Aorta (tissue), 5 donors: Measurements from ENCODE around the gene CHPF. TPM values are rescaled to one million over a fixed set of nuclear protein-coding genes. Genes with fewer than 3 reads are reported as not detected.

Source experiments
- ATAC-seq: fragments of 200-7000 bp; cut with Tn5 transposase; one replicate; pipeline ENCODE4 v1.9.1; 2022; ENCODE audit warnings: moderate library complexity; ENCODE audit not compliant: low FRiP score
- DNase-seq, 2 donors: peaks; one replicate each; pipeline ENCODE4 v3.0.0-alpha.2; 2020
- H3K27ac ChIP-seq, 2 donors: one replicate each; pipeline ENCODE4 v1.5.1; 2013; ENCODE audit warnings: low read length in 2 of 2, mild to moderate bottlenecking in 2 of 2, moderate library complexity in 2 of 2, control low read depth in 1 of 2, inconsistent platforms in 1 of 2, low read depth in 1 of 2
- H3K27me3 ChIP-seq, 2 donors: one replicate each; pipeline ENCODE4 v1.6.1; 2013; ENCODE audit warnings: control low read depth in 1 of 2, low read length in 1 of 2, mild to moderate bottlenecking in 1 of 2, moderate library complexity in 1 of 2; ENCODE audit not compliant: insufficient read depth in 2 of 2, control insufficient read depth in 1 of 2
- H3K36me3 ChIP-seq, 2 donors: one replicate each; pipeline ENCODE4 v1.6.1; 2013; ENCODE audit warnings: control low read depth in 1 of 2, low read length in 1 of 2, mild to moderate bottlenecking in 1 of 2; ENCODE audit not compliant: insufficient read depth in 2 of 2, control insufficient read depth in 1 of 2
- H3K4me1 ChIP-seq, 2 donors: one replicate each; pipeline ENCODE4 v1.6.1; 2013; ENCODE audit warnings: low read length in 2 of 2, control low read depth in 1 of 2, mild to moderate bottlenecking in 1 of 2, moderate library complexity in 1 of 2; ENCODE audit not compliant: insufficient read depth in 2 of 2, control insufficient read depth in 1 of 2
- H3K4me3 ChIP-seq, 2 donors: one replicate each; pipeline ENCODE4 v1.5.1; 2013; ENCODE audit warnings: low read length in 2 of 2, control low read depth in 1 of 2, mild to moderate bottlenecking in 1 of 2
- H3K9me3 ChIP-seq: one replicate; pipeline ENCODE4 v1.6.1; 2013; ENCODE audit warnings: mild to moderate bottlenecking, low read length; ENCODE audit not compliant: control insufficient read depth
- WGBS, 2 donors: extraction: QIAGEN DNeasy Blood & Tissue Kit; methylation state at CpG; one replicate each; pipeline ENCODE4 v1.1.7; 2013; 5-methylcytosine and 5-hydroxymethylcytosine counted together
- intact Hi-C, 2 donors: fragments of 100-400 bp; cut with DNase I; formaldehyde crosslinking; loops; one replicate each; pipeline versions ENCODE4 v1.14.2 to v1.15.0; 2022
- polyA plus RNA-seq, 2 donors: library from polyadenylated mRNA; stranded (reverse); fragments of 200-250 nt; gene quantifications; one replicate each; pipeline ENCODE4 v1.2.3, GENCODE V29; 2013
- total RNA-seq, 2 donors: library from RNA; stranded (reverse); fragmentation: NEBNext Ultra II Directional; extraction: Animal tissue kit (Norgen Biotek cat#: 25700); gene quantifications; one replicate each; pipeline ENCODE4 v1.2.1, GENCODE V29; 2021
- donor health status: healthy with polysubstance abuse.
- donor health status: Bipolar disorder and iron deficiency.
- donor health status: DM: no; HTN: no; CAD: no.
- donor health status: DM: no; HTN: no; CAD: no.
- donor health status: DM: yes; HTN: yes; CAD: no.

Gene CHPF
- total and polyA plus RNA-seq, 4 donors, result 20.0 to 81.2 (median 73.2) TPM

DNA sequence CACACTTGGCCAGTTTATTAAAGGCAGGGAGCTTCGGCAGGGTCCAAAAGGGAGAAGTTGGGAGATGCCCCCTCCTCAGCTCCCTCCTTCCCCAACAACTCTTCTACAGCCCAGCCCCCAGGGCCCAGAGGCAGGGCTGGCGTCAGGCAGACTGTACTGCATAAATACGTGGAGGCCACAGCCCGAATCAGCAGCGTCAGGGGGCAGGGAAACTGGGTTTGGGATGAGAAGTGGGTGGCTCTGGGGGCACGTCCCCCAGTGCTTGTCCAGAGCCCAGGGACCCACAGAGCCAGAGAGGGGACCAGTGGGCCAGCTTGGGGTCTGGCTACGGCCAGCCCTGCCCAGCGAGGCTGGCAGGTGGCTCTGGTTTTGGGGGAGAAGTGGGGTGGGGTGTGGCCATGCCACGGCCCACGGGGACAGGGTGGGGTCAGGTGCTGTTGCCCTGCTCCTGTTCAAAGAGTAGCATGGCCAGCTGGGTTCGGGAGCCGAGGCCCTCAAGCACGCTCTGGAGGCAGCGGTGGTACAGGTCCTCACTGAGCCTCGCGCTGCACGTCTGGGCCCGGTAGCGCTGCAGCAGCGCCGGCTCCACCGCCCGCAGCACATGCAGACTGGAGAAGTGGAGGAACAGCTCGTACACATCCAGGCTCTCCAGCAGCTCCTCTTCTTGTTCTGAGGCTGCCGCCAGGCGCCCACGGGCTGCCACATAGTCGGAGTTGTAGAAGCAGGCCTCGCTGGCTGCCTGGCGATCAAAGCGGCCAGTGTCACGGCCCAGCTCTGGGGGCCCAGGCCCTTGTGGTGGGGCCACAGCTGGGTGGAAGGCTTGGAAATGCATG, 4.4 kb downstream of the CHPF start:
- WGBS, 2 donors, result 88 to 89% methylated on average over 31 to 32 of the region's 32 CpGs
- intact Hi-C loops, result loop anchor here in 1 of 2 donors (10.0 kb wide), 1 partner anchor 374 kb away; the partner anchor contains the start of gene NHEJ1
- no peak overlapping the region for H3K27ac ChIP-seq
- DNase-seq, result no peak
- no peak overlapping the region for H3K4me3 ChIP-seq
- ATAC-seq, result no peak
- H3K27me3 ChIP-seq, result no peaks in the 10 kb centered on the region
- H3K4me1 ChIP-seq, result no peaks in the 10 kb centered on the region
- no peaks in the 10 kb centered on the region for H3K9me3 ChIP-seq
- peaks cover 0 to 2% of the 10 kb centered on the region in 2 donors for H3K36me3 ChIP-seq

DNA sequence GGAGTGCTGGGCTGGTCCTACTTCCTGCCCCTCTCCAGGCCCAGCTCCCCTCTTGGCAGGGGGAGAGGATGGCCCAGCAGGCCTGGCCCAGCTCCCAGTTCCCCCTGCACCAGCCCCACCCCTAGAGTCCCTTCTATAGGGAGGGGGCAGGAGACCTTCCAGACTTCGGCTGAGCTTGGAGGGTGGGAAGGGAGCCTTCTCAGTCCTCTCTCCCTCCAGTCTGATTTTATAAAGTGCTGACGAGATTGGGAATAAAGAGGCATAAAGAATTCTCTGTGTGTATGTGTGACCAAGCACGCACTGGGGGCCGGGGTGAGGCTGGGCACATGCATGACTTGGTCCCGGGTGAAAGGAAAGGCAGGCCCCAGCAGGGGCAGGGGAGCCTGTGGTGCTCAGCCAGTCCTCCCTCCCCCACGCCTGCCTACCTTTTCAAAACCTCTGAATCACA, 5.1 kb downstream of the CHPF start:
- Histone ChIP-seq H3K36me3 (peaks cover 0 to 2% of the 10 kb centered on the region in 2 donors), H3K4me3 (no peak overlapping the region), H3K9me3 (no peaks in the 10 kb centered on the region), H3K27ac (no peak overlapping the region), H3K27me3 (no peaks in the 10 kb centered on the region), H3K4me1 (no peaks in the 10 kb centered on the region)
- DNase-seq (no peak), ATAC-seq (no peak)
- intact Hi-C loops, result loop anchor here in 1 of 2 donors (10.0 kb wide), 1 partner anchor 374 kb away; the partner anchor contains the start of gene NHEJ1
- 57 to 71% methylated on average over 6 of the region's 6 CpGs for WGBS, 2 donors

DNA sequence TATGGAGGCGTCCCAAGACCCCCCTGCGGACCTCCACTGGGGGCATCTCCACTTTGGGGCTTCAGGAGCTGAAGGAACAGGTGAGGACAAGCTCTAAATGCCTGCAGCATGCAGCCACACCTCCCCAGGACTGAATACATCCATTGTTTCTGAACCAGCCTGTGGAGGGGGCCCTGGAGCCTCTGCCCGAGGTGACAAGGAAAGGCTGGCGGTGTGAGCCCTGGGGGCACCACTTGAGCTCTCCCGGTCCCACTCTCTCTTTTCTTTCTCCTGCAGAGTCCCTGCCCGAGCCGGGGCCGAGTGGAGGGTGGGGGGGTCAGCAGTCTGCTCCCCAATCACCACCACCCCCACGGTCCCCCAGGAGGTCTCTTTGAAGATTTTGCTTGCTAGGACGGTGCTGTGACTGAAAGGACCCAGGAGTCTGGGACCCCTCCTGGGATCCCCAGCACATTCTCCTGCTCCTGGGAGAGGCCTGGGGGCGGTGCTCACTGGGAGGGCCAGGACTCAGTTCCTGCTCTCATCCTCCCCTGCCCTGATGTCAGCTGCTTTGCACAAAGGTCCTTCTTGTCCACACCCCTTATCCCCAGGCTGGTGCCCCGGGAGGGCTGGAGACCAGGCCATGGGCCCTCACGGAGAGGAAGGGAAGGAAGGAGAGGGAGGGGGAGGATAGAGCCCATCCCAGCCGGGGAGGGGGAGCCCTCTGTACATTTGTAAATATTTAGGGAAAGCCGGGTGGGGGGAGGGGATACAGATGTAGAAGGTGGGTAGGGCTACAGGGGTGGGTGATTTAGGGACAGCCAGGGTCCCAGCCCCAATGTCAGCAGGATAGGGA, 5.7 kb downstream of the CHPF start:
- Histone ChIP-seq H3K9me3 (no peaks in the 10 kb centered on the region), H3K4me3 (no peak overlapping the region), H3K36me3 (peaks cover 0 to 2% of the 10 kb centered on the region in 2 donors), H3K4me1 (no peaks in the 10 kb centered on the region), H3K27ac (no peak overlapping the region), H3K27me3 (no peaks in the 10 kb centered on the region)
- WGBS, 2 donors, result 65 to 67% methylated on average over 13 to 14 of the region's 15 CpGs
- intact Hi-C loops, result loop anchor here in 1 of 2 donors (10.0 kb wide), 1 partner anchor 373 kb away; the partner anchor contains the start of gene NHEJ1
- DNase-seq, result no peak
- no peak for ATAC-seq

DNA sequence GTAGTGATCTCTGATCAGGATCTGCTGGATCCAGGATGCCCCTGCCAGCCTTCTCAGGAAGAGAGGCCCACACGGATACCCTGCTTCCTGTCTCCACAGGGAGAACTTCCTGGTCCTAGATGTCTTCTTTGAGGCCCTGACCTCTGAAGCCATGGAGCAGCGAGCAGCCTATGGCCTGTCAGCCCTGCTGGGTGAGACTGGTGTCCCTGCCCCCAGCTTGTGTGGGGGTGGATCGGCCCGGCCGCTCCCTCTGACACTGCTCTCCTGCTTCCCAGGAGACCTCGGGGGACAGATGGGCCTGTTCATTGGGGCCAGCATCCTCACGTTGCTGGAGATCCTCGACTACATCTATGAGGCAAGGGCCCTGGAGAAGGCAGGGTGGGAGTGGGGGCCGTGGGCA, 6.6 kb downstream of the CHPF start:
- intact Hi-C loops, result loop anchor here in 1 of 2 donors (10.0 kb wide), 1 partner anchor 372 kb away; the partner anchor contains the start of gene NHEJ1
- no peaks in the 10 kb centered on the region for H3K4me1 ChIP-seq
- WGBS, 2 donors, result 72 to 77% methylated on average over 8 to 9 of the region's 9 CpGs
- H3K4me3 ChIP-seq, result no peak overlapping the region
- H3K27ac ChIP-seq, result no peak overlapping the region
- H3K9me3 ChIP-seq, result no peaks in the 10 kb centered on the region
- H3K27me3 ChIP-seq, result no peaks in the 10 kb centered on the region
- no peak for ATAC-seq
- peaks cover 0 to 2% of the 10 kb centered on the region in 2 donors for H3K36me3 ChIP-seq
- DNase-seq, result no peak

- Histone ChIP-seq H3K36me3 (peaks cover 0 to 2% of the 10 kb centered on the region in 2 donors), H3K4me1 (no peaks in the 10 kb centered on the region), H3K27ac (no peak overlapping the region), H3K4me3 (no peak overlapping the region), H3K27me3 (no peaks in the 10 kb centered on the region), H3K9me3 (no peaks in the 10 kb centered on the region)
- 86 to 87% methylated on average over 16 of the region's 16 CpGs for WGBS, 2 donors
- intact Hi-C loops, result loop anchor here in 1 of 2 donors (10.0 kb wide), 1 partner anchor 372 kb away; the partner anchor contains the start of gene NHEJ1
- no peak for ATAC-seq
- no peak for DNase-seq
These were observed 7.2 kb downstream of the CHPF start for GRCh38 chr2:219536425-219536824.

DNA sequence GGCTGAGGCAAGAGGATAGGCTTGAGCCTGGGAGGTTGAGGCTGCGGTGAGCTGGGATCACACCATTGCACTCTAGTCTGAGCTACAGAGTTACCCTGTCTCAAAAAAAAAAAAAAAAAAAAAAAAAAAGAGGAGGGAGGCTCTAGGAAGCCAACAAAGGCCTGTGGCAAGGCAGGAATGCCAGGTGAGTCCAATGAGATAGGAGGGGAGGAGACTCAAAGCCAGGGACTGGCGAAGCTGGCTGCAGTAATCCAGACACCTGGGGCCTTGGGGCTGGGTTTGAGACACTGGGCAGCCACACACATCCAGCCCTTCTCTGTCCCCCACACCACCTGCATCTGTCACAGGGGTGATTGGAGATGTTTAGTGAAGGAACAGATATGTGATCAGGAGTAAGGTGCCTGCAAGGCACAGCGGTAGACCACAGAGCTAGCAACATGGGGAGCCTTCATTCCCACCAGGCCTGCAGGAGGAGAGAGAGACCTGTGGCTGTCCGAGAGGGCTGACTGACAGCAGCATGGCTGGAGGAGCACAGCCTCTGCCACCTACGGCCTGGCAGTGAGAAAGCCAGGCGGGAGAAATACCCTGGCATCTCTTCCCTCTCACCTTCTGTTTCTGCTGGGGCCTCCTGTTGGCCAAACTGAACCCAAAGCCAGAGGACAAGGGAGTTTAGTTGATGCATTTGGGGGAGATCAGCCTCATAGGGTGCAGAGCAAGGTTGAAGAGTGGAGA, 9.5 kb downstream of the CHPF start:
- Histone ChIP-seq H3K9me3 (no peaks in the 10 kb centered on the region), H3K27me3 (no peaks in the 10 kb centered on the region), H3K27ac (no peak overlapping the region), H3K4me1 (no peaks in the 10 kb centered on the region), H3K36me3 (peaks cover 0 to 1% of the 10 kb centered on the region in 2 donors), H3K4me3 (no peak overlapping the region)
- 87 to 92% methylated on average over 6 of the region's 6 CpGs for WGBS, 2 donors
- no peak for DNase-seq
- no peak for ATAC-seq
- intact Hi-C loops, result loop anchor here in 1 of 2 donors (10.0 kb wide), 1 partner anchor 369 kb away; the partner anchor contains the start of gene NHEJ1

DNA sequence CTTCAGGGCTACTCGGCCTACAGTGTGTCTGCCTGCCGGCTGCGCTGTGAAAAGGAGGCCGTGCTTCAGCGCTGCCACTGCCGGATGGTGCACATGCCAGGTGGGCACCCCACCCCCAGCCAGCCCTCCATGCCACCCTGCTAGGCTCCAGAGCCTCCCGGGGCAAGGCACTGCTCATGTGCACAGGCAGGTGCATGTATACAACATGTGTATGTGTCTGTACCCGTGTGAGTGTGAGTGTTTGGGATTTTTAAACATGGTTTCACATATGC, 11.3 kb downstream of the CHPF start:
- WGBS, 2 donors, result 86 to 87% methylated on average over 8 of the region's 8 CpGs
- Histone ChIP-seq H3K4me3 (no peak overlapping the region), H3K36me3 (no peaks in the 10 kb centered on the region), H3K27ac (no peak overlapping the region), H3K4me1 (no peaks in the 10 kb centered on the region), H3K27me3 (no peaks in the 10 kb centered on the region), H3K9me3 (no peaks in the 10 kb centered on the region)
- ATAC-seq, result no peak
- no peak for DNase-seq
- intact Hi-C loops, result loop anchor here in 1 of 2 donors (10.0 kb wide), 1 partner anchor 368 kb away; the partner anchor contains the start of gene NHEJ1
